GM18520 (cell line): ENCODE data around the gene RNF214.
"Not testable (repeated sequence)": the region's sequence is repeated elsewhere in the genome, so short reads cannot be mapped to it uniquely, and the experiment has no call there.

Experiments used
- ATAC-seq: cut with Tn5 transposase; IDR thresholded peaks from one replicate; pipeline ENCODE4 v1.9.1; 2021; ENCODE audit not compliant: unreplicated experiment

Gene RNF214

DNA sequence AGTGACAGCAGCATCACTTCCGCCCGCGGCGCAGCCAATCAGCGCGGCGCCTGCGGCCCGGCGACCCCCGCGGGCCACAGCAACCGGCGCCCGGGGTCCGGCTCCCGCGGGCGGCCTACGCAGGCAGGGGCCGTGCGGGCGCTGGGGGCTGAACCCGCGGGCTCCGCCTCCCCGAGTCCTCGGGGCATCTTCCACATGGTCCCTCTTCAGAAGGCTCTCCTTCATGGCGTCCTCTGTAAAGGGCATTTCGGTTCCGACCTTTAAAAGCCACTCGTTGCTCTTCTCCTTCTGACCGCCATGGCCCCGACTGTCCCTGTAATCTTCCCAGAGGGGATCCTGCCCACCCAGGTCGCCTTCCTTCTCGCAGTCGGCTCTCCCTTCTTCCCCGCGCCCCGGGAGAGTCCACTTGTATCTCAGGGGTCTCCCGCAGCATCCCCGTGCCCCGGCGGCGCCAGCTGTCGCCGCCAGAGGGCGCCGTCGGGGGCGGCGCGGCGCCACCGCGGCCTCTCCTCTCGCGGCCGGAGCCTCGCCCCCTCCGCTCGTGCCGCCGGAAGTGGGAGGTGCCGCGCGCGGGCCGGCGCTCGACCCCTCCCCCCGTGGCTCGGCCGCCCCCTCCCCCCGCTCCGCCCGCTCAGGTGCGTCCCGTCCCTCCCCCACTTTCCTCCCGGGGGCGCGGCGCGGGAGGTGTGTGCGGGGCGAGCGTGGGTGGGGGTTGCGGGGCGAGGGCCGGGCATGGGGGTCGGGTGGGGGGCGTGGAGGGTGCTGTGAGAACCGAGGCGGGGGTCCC lies at the start of gene RNF214:
Gene RNF214, plus strand, starts transcription at position 580 of the 787 bp plus-strand sequence. CDS start 1,602 bp downstream, outside the sequence.
- peak; percentile 48 for ATAC-seq

DNA sequence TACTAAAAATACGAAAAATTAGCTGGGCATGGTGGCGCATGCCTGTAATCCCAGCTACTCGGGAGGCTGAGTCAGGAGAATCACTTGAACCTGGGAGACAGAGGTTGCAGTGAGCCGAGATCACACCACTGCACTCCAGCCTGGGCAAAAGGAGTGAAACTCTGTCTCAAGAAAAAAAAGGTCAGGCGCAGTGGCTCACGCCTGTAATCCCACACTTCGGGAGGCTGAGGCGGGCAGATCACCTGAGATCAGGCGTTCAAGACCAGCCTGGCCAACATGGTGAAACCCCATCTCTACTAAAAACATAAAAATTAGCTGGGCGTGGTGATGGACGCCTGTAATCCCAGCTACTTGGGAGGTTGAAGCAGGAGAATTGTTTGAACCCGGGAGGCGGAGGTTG lies 49.3 kb upstream of the RNF214 start:
- not testable (repeated sequence) for ATAC-seq

DNA sequence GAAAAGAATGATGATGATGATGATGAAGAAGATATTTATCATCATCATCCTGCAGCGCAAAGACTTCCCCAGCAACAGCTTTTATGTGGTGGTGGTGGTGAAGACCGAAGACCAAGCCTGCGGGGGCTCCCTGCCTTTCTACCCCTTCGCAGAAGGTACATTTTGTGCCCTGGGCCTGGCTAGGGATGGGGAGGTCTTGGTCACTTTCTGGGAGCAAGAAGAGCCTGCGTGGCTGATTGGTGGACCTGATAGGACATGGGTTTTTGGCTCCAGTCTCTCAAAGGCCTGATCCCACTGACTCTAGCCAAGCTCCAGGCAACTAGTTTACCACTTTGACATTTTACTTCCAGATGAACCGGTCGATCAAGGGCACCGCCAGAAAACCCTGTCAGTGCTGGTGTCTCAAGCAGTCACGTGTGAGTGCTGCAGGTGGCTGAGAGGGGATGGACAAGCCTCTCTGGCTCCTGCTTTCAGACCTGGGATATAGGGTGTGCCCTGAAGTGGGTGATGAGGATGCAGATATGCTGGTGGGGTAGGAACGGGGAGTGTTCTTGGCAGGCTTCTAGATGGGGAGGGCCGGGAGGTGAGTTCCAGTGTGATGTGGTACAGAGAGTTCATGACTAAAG lies 48.6 kb upstream of the RNF214 start:
- no peak for ATAC-seq

DNA sequence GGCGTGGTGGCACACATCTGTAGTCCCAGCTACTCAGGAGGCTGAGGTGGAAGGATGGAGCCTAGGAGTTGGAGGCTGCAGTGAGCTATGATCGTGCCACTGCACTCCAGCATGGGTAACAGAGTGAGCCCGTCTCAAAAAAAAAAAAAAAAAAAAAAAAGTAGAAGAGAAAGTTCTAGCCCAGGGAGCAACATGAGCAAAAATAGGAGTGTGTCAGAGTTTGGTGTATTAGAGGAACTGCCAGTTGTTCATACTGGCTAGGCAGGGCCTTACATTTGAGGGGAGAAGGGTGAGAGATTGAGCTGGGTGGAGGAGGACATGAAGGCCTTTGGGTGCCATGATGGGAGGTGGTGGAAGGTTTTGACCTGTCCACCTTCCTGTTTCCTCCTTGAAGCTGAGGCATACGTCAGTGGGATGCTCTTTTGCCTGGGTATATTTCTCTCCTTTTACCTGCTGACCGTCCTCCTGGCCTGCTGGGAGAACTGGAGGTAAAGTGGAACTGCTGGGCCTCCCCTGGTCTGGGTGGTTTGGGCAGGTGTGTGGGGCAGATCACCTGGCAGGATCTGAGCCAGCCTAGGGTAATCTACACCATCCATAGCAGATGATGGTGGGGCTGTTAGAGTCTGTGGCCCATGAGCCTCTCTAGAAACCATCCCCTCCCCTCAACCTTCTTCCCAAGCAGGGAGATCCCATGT lies 46.6 kb upstream of the RNF214 start:
- ATAC-seq, result no peak

DNA sequence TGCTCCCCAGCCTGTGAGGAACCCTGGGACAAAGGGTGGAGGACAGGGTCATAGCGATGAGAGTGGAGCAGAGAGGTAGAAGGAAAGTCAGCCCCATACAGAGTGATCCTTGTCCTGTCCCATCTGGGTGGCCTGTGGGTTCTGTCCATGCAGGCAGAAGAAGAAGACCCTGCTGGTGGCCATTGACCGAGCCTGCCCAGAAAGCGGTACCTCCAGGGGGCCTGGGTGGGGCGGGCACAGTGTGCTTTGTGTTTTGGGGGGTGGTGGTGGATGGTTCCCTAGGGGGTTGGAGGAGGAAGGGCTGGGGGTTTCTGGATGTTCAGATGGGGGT lies 46.1 kb upstream of the RNF214 start:
- ATAC-seq, result no peak

DNA sequence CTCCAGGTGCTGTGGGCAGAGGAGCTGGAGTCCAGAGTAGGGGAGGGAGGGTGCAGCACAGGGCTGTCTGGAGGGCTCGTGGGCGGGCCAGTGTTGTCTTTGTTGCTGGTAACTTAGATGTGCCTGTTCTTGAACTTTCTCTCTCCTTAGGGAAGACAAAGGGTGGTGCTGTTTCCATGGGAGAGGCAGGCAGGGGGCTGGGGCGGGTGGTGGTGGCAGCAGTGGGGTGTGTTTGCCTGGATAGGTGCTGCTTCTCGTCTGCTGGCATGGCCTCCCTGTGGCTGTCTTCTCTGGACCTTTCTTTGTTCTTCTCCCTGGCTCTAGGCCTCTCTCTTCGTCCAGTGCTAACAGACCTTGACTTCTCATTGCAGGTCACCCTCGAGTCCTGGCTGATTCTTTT lies 45.5 kb upstream of the RNF214 start:
- ATAC-seq, result no peak

DNA sequence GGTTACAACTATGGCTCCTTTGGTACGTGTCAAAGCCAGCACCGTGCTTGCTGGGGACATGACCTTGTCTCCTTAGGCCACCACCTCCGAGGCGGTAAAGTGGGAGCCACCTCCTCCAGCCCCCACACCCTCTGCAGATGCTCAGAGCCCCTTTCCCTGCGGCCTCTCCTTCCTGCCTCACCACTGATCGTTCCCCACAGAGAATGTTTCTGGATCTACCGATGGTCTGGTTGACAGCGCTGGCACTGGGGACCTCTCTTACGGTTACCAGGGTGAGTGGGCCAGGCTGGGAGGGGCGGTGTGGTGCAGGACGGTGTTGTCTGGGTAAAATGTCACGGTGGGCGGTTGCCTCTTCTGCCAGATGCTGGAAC lies 45.1 kb upstream of the RNF214 start:
- no peak for ATAC-seq

DNA sequence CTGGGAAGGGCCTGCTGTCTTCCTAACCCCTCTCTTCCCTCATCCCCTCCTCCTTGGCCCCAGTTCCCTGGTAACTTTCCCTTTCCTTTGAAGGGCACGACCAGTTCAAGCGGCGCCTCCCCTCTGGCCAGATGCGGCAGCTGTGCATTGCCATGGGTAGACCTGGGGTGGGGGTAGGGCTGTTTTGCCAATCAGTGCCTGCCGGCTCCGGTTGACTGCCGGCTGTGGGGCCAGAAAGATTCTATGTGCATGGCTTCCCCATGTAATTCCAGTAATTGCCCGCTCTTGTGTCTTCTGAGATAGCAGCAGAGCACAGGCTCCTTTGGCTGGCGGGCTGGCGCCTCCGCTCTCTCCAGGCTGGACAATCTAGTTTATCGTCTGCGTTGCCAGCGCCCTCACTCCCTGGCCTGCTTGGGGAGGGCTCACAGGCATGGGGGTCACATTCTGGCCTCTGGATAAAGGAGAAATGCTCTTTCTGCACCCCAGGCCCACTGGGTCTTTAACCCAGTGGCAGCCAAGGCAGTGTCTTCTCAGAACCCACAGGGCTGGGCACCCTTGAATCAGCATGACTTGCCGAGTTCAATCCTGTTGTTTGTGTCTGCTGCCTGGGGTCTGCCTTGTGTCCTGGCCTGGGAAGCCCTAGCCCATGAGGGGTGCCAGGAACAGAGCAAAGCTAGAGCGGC lies 44.5 kb upstream of the RNF214 start:
- no peak for ATAC-seq

DNA sequence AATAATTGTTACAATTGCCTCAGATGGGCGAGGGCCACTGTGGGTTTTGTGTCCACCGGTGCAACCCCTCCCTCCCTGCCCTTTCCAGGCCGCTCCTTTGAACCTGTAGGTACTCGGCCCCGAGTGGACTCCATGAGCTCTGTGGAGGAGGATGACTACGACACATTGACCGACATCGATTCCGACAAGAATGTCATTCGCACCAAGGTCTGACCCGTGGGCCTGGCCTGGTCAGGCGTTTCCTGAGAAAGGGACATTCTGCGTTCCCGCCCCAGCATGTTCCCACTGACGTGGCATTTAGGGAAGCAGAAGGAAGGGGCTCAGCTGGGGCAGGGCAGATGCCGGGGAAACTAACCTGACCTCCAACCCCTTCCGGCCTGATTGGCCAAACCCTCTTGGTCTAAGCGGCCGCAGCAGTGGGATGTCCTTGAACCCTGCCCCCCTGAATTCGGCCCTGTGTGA lies 43.8 kb upstream of the RNF214 start:
- no peak for ATAC-seq

DNA sequence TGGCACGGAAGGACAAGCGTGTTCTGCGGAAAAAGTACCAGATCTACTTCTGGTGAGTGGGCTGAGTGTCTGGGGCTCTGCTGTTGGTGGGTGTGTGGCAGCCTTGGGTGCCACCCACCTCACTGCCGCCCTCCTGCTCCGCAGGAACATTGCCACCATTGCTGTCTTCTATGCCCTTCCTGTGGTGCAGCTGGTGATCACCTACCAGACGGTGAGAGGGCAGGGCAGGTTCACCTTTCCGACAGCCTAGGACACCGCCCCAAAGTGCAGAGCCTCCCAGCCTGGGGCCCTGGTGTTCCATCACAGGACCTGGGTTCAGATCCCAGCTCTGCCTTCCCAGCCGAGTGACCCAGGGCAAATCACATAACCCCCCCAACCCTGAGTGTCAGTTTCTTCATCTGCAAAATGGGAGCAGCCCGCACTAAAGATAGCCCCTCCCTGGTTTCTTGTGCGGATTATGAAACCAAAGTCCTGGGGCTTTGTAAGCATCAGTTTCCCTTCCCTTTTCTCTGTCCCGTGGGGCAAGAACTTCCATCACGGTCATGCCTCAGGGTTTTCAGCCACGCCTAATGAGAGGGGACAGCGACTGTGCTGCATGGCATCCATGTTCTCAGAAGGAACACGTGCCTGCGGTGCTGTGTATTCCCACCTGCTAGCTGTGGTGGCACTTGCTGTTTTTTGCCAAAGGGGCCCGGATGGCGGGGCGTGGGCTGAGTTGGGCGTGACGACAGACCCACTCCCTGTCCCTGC lies 43.1 kb upstream of the RNF214 start:
- ATAC-seq, result no peak

DNA sequence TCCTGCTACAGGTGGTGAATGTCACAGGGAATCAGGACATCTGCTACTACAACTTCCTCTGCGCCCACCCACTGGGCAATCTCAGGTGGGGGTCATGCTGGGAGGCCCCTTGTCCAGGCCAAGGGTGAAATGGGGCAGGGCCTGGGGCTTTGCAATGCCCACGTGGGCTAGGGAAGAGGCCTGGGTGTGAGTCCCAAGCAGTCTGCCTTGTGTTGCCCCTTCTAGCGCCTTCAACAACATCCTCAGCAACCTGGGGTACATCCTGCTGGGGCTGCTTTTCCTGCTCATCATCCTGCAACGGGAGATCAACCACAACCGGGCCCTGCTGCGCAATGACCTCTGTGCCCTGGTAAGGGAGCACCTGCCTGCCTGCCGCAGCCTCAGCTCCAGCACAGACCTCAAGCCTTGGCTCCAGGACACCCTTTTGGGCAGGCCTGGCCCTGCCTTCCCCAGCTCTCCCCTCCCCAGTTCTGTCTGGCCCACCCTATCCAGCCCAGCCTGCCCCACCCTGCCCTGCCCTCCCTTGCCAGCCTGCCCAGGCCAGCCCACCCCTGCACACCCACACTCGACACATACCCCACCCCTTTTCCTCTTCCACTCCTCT lies 42.4 kb upstream of the RNF214 start:
- ATAC-seq, result no peak

DNA sequence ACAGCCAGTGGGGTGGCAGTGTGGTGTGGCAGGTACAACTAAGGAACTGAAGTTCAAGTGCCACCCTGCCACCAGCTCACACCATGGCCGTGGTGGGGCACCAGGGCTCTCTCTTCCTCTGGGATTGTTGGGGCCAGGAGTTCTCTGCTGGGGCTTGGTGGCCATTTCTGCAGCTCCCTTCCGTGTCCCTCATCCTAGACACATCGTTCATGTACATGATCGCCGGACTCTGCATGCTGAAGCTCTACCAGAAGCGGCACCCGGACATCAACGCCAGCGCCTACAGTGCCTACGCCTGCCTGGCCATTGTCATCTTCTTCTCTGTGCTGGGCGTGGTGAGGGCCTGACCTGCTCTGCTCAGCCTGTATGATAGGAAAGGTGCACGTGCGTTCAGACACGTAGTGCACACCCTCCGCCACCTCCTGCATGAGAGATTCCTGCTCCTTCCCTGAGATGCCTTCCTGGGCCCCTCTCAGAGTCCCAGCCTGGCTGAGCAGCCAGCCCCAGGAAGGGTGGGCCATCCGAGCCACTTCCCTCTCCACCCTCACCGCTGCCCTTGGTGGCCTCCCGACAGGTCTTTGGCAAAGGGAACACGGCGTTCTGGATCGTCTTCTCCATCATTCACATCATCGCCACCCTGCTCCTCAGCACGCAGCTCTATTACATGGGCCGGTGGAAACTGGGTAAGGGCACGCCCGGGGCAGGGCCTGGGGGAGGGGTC lies 40.6 kb upstream of the RNF214 start:
- ATAC-seq, result no peak

DNA sequence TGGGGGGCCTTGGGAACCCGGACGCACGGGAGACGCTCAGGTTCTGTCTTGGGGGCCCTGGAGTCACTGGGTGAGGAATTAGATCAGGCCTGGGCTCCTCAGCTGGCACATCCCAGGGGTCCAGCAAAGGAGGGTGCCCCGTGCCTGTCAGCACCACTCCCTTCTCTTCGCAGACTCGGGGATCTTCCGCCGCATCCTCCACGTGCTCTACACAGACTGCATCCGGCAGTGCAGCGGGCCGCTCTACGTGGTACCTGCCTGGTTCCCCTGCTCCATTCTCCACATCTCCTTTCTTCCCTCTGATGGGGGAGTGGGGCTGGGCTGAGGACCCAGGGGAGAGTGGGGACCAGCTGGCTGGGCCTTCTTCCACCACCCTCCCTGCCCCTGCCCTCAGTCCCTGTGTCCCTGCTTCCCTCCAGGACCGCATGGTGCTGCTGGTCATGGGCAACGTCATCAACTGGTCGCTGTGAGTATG lies 40.0 kb upstream of the RNF214 start:
- no peak for ATAC-seq

DNA sequence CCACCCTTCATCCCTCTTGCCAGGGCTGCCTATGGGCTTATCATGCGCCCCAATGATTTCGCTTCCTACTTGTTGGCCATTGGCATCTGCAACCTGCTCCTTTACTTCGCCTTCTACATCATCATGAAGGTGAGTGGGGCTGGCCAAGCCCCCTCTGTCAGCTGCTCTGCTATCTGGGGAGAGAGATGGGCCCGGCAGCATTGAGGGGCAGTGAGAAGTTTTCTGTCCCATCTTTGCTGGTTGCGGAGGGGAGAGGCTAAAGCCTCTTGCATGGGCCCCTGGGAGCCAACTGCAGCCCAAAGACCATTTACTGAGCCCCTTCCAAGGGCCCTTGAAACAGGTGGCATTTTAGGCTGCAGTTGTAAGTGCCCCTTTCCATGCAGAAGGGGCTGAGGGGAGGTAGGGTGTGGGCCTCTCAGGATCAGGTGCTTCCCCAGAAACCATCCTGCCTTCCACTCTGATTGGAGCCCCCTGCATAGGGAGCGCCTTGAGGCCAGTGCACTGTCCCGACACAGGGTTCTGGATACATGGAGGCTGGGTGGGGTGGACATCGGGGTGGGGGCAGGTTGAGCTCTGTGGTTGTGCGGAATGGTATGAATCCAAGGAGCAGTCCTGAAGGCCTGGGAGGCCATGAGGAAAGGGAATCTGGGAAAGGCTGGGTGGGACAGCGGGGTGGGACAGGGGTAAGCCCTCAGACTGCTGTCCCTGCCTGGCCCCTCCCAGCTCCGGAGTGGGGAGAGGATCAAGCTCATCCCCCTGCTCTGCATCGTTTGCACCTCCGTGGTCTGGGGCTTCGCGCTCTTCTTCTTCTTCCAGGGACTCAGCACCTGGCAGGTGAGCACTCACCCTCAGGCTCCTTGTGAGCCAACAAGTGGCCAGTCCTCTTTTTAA lies 39.1 kb upstream of the RNF214 start:
- no peak for ATAC-seq

DNA sequence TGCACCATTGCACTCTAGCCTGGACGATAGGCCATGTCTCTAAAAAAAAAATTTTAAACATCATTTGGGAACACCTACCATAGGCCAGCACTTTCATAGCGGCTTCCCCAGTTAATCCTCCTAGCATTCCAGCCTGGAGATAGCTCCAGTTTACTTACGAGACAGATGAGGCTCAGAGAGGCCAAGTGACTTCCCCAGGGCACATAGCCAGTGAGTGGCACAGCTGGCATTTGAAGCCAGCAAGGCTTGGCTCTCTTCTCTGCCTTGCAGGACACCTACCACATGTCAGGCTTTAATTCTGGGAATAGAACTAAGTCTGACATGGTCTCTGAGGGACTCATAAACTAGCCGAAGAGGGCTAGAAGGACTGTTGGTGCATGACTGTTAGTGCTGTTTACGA lies 38.2 kb upstream of the RNF214 start:
- ATAC-seq, result no peak

DNA sequence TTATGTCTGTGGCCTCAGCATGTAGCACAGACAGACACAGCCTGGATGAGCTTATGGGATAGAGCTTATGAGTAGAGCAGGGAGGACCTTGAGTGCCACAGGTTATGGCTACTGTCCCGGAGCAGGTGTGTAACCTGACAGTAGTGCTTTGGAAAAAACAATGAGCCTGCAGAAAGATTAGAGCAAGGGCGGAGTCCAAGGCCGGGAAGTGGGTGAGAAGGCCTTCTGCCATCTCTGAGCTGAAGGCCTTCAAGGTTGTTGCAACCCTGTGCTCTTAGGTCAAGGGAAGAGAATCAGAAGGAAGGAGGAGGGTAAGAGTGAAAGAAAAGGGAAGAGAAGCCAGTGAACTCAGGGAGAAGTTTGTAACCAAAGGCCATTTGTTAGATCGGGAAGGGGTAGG lies 37.2 kb upstream of the RNF214 start:
- ATAC-seq, result no peak

DNA sequence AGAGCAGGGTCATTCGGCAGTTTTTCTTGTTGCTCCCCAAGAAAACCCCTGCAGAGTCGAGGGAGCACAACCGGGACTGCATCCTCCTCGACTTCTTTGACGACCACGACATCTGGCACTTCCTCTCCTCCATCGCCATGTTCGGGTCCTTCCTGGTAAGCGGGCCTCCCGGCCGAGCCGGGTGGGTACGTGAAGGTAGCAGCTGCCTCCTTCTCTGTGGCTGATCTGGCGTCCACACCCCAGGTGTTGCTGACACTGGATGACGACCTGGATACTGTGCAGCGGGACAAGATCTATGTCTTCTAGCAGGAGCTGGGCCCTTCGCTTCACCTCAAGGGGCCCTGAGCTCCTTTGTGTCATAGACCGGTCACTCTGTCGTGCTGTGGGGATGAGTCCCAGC lies 36.7 kb upstream of the RNF214 start:
- ATAC-seq, result no peak

DNA sequence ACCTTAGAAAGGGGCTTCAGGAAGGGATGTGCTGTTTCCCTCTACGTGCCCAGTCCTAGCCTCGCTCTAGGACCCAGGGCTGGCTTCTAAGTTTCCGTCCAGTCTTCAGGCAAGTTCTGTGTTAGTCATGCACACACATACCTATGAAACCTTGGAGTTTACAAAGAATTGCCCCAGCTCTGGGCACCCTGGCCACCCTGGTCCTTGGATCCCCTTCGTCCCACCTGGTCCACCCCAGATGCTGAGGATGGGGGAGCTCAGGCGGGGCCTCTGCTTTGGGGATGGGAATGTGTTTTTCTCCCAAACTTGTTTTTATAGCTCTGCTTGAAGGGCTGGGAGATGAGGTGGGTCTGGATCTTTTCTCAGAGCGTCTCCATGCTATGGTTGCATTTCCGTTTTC lies 35.5 kb upstream of the RNF214 start:
- no peak for ATAC-seq
